CD4-positive, alpha-beta T cell (primary cell): Measurements from ENCODE around the gene SERPINA5. TPM values are rescaled to one million over a fixed set of nuclear protein-coding genes. Genes with fewer than 3 reads are reported as not detected.

Experiments
- ATAC-seq: fragments of 200-7000 bp; cut with Tn5 transposase; one replicate; pipeline ENCODE4 v1.10.0; 2022; ENCODE audit warnings: mild to moderate bottlenecking; ENCODE audit not compliant: poor library complexity
- CTCF ChIA-PET: fragments of 350-600 bp; sonication (Branson Sonifier 250); formaldehyde crosslinking; loops from one replicate; lab custom pipeline; 2021; ENCODE audit warnings: antibody characterized with exemption, inconsistent platforms; lab: Charles Lee
- POLR2A ChIA-PET: fragments of 350-600 bp; sonication (Branson Sonifier 250); formaldehyde crosslinking; loops from one replicate; lab custom pipeline; 2021; ENCODE audit warnings: antibody characterized with exemption, inconsistent platforms; lab: Charles Lee
- DNase-seq, 14 experiments: peaks; one replicate each; pipeline ENCODE4 v3.0.0-alpha.2; 2013 to 2020; ENCODE audit warnings: mixed read lengths in 2 of 14
- H3K27ac ChIP-seq, 2 donors: one replicate each; pipeline versions ENCODE4 v1.5.1 to v1.7.0; 2013; ENCODE audit warnings: low read length in 2 of 2, low read depth in 1 of 2, mild to moderate bottlenecking in 1 of 2
- H3K27me3 ChIP-seq, 2 experiments: 1 replicate in 1 of 2; 2 replicates in 1 of 2; pipeline versions ENCODE4 v1.6.1 to v1.7.0; 2013; ENCODE audit warnings: low read length in 2 of 2, control low read depth in 1 of 2, mild to moderate bottlenecking in 1 of 2, moderate library complexity in 1 of 2; ENCODE audit not compliant: insufficient read depth in 2 of 2, control insufficient read depth in 1 of 2
- H3K36me3 ChIP-seq: one replicate; pipeline ENCODE4 v1.6.1; 2013; ENCODE audit warnings: low read length, control low read depth; ENCODE audit not compliant: insufficient read depth
- H3K4me1 ChIP-seq: one replicate; pipeline ENCODE4 v1.6.1; 2013; ENCODE audit warnings: low read length, control low read depth; ENCODE audit not compliant: insufficient read depth
- H3K4me3 ChIP-seq: one replicate; pipeline ENCODE4 v1.5.1; 2013; ENCODE audit warnings: mild to moderate bottlenecking, low read length, moderate library complexity
- H3K9me3 ChIP-seq, 2 experiments: 1 replicate in 1 of 2; 2 replicates in 1 of 2; pipeline versions ENCODE4 v1.6.1 to v1.7.0; 2013; ENCODE audit warnings: low read length in 2 of 2, mild to moderate bottlenecking in 2 of 2, control low read depth in 1 of 2, moderate library complexity in 1 of 2; ENCODE audit not compliant: control insufficient read depth in 1 of 2, insufficient read depth in 1 of 2
- H3K27ac Mint-ChIP-seq: one replicate; pipeline ENCODE4 v1.8.0; 2020; ENCODE audit warnings: mixed read lengths
- H3K27me3 Mint-ChIP-seq: one replicate; pipeline ENCODE4 v1.8.0; 2021; ENCODE audit warnings: mixed read lengths
- H3K36me3 Mint-ChIP-seq: one replicate; pipeline ENCODE4 v1.8.0; 2021; ENCODE audit warnings: low read depth, mixed read lengths
- H3K4me1 Mint-ChIP-seq: one replicate; pipeline ENCODE4 v1.8.0; 2021; ENCODE audit warnings: low read depth, mixed read lengths
- H3K4me3 Mint-ChIP-seq: one replicate; pipeline ENCODE4 v1.8.0; 2020; ENCODE audit warnings: mild to moderate bottlenecking, mixed read lengths
- H3K9me3 Mint-ChIP-seq: one replicate; pipeline ENCODE4 v1.8.0; 2020; ENCODE audit warnings: mixed read lengths
- CTCF ChIP-seq: fragments of 200-600 bp; IDR thresholded peaks from one replicate; pipeline ENCODE4 v1.8.0; 2022; ENCODE audit warnings: antibody characterized with exemption, mild to moderate bottlenecking
- intact Hi-C, 2 experiments: fragments of 100-400 bp; cut with DNase I in 1 of 2; cut with micrococcal nuclease in 1 of 2; formaldehyde crosslinking; loops; one replicate each; pipeline versions ENCODE4 v1.15.1 to v1.9.0; 2023 to 2025; cut with DNase I, micrococcal nuclease
- total RNA-seq, 174 experiments: library from RNA in 2 of 174; stranded (reverse) in 2 of 174; gene quantifications; one replicate each; pipeline ENCODE4 v1.2.3 and lab custom pipeline; 2021 to 2026

The SERPINA5 gene
- total RNA-seq, 2 experiments from 2014 or later = not detected

DNA sequence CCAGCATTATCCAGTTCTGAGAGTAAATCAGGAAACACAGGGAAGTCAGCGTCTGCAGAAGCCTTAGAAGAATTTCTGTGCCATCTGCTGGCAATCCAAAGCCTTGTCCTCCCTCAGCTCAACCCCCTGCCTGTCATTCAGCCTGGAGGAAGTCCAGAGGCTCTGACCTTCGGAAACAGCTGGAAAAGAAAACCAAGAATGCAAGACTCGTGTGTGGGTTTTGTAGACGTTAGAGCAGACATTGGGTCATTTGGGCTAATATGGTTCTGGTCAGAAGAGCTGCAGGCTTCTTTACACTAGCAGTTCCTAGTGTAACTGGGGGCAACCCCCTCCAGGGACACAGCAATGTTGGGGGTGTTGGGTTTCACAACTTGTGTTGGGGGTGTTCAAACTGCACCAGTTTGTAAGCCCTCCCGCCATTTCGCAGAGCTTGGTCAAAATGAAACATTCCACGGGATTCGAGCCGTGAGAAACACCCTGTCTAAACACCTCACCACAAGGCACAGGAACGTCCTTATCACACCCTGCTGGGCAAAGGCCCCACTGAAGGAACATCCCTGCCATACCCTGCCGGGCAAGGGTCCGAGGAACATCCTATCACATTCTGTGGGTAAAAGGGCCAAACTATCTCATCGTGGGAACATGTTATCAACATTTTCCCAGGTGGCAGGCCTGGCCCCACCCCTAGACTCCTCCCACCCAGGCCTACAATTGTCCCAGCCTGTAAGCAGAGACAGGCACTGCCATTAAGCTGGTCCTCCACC lies 41.0 kb upstream of the SERPINA5 start:
- H3K27ac Mint-ChIP-seq = no peak overlapping the region
- CTCF ChIA-PET = no interaction called here
- H3K4me3 ChIP-seq = no peak overlapping the region
- H3K4me1 Mint-ChIP-seq = no peaks in the 10 kb centered on the region
- no peaks in the 10 kb centered on the region for H3K36me3 ChIP-seq
- intact Hi-C loops = no loop called here
- H3K4me1 ChIP-seq = no peaks in the 10 kb centered on the region
- H3K36me3 Mint-ChIP-seq = no peaks in the 10 kb centered on the region
- peaks cover 0 to 8% of the 10 kb centered on the region in 2 experiments for H3K27me3 ChIP-seq
- H3K27ac ChIP-seq = no peak overlapping the region
- H3K4me3 Mint-ChIP-seq = no peak overlapping the region
- no peak for ATAC-seq
- TF ChIP-seq CTCF = no peak
- DNase-seq = no peak
- H3K27me3 Mint-ChIP-seq = peaks cover 43% of the 10 kb centered on the region
- H3K9me3 ChIP-seq = peaks cover 0 to 6% of the 10 kb centered on the region in 2 experiments
- H3K9me3 Mint-ChIP-seq = no peaks in the 10 kb centered on the region
- POLR2A ChIA-PET = no interaction called here

DNA sequence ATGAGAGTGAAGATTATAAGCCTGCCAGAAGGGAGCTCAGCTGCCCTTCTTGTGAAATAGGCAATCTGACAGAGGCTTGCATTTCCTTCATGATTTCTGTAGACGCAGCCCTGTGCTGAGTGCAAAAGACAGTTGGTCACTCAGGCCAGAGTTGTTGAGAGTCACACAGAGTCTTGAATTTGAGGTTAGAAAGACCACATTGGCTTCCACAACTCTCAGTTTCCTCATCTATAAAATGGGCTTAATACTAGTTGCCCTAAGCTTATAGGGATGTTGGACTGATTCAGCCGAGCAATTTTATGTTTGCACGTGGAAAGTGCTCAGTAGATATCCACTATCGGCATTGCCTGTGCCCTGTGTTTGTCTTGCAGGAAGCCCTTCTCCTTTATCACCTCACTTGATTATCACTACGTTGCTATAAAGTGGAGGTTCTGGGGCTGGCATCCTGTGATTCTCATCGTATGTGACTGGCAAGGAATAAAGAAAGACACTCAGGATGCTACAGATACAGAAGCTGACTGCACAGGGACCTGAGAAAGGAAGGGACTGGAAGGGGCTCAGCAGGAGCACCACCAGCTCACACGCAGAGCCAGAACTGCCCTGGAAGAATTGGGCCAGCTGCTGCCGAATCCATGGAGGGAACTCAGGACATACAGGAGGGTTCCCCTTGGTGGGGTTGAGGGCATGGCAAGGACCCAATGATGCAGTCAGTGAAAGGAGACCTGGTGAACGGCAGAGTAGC lies 39.8 kb upstream of the SERPINA5 start:
- H3K9me3 Mint-ChIP-seq = no peaks in the 10 kb centered on the region
- ATAC-seq (no peak), DNase-seq (no peak)
- TF ChIP-seq CTCF = no peak
- no peak overlapping the region for H3K27ac ChIP-seq
- H3K27me3 Mint-ChIP-seq = peaks cover 52% of the 10 kb centered on the region
- no peaks in the 10 kb centered on the region for H3K36me3 Mint-ChIP-seq
- CTCF ChIA-PET = no interaction called here
- no peak overlapping the region for H3K27ac Mint-ChIP-seq
- no peaks in the 10 kb centered on the region for H3K4me1 Mint-ChIP-seq
- peaks cover 0 to 11% of the 10 kb centered on the region in 2 experiments for H3K9me3 ChIP-seq
- H3K4me3 ChIP-seq = no peak overlapping the region
- H3K27me3 ChIP-seq = peaks cover 0 to 4% of the 10 kb centered on the region in 2 experiments
- no peaks in the 10 kb centered on the region for H3K4me1 ChIP-seq
- intact Hi-C loops = no loop called here
- no peaks in the 10 kb centered on the region for H3K36me3 ChIP-seq
- no peak overlapping the region for H3K4me3 Mint-ChIP-seq
- POLR2A ChIA-PET = no interaction called here

GRCh38 chr14:94542111-94542810 lies 39.0 kb upstream of the SERPINA5 start:
- Histone ChIP-seq H3K36me3 (no peaks in the 10 kb centered on the region), H3K27me3 (no peaks in the 10 kb centered on the region), H3K27ac (no peak overlapping the region), H3K4me1 (no peaks in the 10 kb centered on the region), H3K4me3 (no peak overlapping the region), H3K9me3 (peaks cover 0 to 15% of the 10 kb centered on the region in 2 experiments)
- no peak for DNase-seq
- Mint-ChIP-seq H3K27me3 (peaks cover 46% of the 10 kb centered on the region), H3K4me1 (no peaks in the 10 kb centered on the region), H3K4me3 (no peak overlapping the region), H3K27ac (no peak overlapping the region), H3K9me3 (no peaks in the 10 kb centered on the region), H3K36me3 (no peaks in the 10 kb centered on the region)
- no peak for ATAC-seq
- intact Hi-C loops = no loop called here
- CTCF ChIA-PET = no interaction called here
- no peak for TF ChIP-seq CTCF
- POLR2A ChIA-PET = no interaction called here
